ENCODE measurements around the gene ADAMTS18.
"Not testable (repeated sequence)": the region's sequence is repeated elsewhere in the genome, so short reads cannot be mapped to it uniquely, and the experiment has no call there.

Gene ADAMTS18

GRCh38 chr16:77288222-77288621 lies 146.6 kb downstream of the ADAMTS18 start:
- peak; percentile 11 for DNase-seq (ENCODE audit: low spot score)

DNA sequence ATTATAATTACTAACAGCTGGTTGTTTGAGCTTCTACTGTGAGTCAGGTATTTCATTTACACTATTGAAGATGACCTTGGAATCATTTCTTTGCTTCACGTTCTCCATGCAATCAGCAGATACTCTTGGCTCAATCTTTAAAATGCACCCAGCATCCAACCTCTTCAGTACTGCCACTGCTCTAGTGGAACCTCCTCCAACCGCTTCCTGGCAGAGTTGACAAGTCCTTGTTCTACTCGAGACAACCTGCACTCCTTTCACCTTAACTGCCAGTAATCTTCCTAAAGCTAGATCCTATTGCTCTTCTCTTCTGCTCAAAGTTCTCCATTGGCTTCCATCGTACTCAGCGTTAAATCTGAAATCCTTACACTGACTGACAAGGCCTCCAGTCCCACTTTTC lies 149.2 kb downstream of the ADAMTS18 start:
- DNase-seq (ENCODE audit: low spot score) = no peak

GRCh38 chr16:77282345-77282744 lies 152.5 kb downstream of the ADAMTS18 start:
- DNase-seq (ENCODE audit: low spot score) = no peak

GRCh38 chr16:77279316-77279715 lies 155.5 kb downstream of the ADAMTS18 start:
- not testable (repeated sequence) for DNase-seq (ENCODE audit: low spot score)

- no peak for DNase-seq (ENCODE audit: low spot score)
Measured at GRCh38 chr16:77277571-77277970, 157.3 kb downstream of the ADAMTS18 start.

DNA sequence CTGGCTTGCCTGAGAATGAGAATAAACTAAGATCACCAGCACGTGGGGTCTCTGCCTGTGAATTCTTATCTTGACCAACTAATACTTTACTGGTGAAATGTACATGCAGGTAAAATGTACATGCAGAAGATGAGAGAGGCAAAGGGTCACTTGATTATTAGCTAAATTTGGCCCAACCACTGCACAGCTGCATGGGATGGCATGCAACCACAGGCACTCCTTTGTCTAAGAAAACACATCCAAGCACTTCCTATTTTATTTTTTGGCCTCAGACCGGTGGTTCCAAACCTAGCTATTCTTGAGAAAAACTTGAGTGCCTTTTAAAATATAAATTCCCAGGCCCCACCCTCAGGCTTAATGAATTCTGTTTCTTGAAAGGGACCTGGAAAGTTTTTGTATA lies 157.7 kb downstream of the ADAMTS18 start:
- DNase-seq (ENCODE audit: low spot score) = no peak

- DNase-seq (ENCODE audit: low spot score) = no peak
Measured at GRCh38 chr16:77276661-77277060, 158.2 kb downstream of the ADAMTS18 start.

GRCh38 chr16:77275303-77275702 lies 159.5 kb downstream of the ADAMTS18 start:
- not testable (repeated sequence) for DNase-seq (ENCODE audit: low spot score)

GRCh38 chr16:77273815-77274214 lies 161.0 kb downstream of the ADAMTS18 start:
- DNase-seq (ENCODE audit: low spot score) = no peak

- DNase-seq (ENCODE audit: low spot score) = no peak
Measured at GRCh38 chr16:77271532-77272426, 163.1 kb downstream of the ADAMTS18 start.

DNA sequence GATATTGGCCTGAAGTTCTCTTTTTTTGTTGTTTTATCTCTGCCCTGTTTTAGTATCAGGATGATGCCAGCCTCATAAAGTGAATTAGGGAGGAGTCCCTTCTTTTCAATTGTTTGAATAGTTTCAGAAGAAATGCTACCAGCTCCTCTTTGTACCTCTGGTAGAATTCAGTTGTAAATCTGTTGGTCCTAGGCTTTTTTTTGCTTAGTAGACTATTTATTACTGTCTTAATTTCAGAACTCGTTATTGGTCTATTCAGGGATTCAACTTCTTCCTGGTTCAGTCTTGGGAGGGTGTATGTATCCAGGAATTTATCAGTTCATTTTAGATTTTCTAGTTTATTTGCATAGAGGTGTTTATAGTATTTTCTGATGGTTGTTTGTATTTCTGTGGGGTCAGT lies 168.6 kb downstream of the ADAMTS18 start:
- not testable (repeated sequence) for DNase-seq (ENCODE audit: low spot score)

- no peak for DNase-seq (ENCODE audit: low spot score)
Measured at GRCh38 chr16:77262971-77263370, 171.9 kb downstream of the ADAMTS18 start.

DNA sequence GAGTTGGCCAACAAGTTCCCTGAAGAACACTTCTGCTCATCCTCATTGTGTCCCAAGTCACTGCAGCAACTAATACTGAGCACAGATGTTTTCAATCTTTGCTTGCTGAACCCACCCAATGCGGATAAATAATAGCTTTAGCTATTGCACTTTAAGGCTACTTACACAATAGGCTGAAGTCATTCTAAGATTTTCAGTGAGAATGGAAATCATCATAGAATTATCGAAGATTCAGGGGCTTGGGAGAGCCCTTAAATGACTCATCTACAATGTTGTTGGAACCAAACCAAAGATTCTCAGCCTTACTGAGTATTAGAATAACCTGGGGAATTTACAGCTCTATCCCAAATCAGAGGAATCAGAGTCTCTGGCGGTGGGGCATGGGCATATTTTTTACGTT lies 184.4 kb downstream of the ADAMTS18 start:
- no peak for DNase-seq (ENCODE audit: low spot score)

DNA sequence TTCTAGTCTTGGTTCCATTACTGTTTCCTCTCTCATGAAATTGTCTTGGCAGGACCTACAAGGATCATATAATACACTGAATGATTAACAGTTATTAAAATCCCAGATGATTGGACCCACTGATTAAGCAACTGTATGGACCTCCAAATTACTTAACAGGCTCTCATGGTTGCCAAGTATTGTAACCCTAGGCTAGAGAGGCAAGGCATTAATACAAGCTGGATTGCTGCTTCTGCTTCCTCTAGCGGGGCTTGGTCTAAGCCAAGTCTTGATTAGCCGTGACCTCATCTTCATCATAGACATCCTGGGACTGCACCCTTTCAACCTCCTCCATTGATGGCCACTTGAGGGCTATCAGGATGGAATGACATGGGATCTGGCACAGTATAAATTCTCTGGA lies 188.7 kb downstream of the ADAMTS18 start:
- no peak for DNase-seq (ENCODE audit: low spot score)

DNA sequence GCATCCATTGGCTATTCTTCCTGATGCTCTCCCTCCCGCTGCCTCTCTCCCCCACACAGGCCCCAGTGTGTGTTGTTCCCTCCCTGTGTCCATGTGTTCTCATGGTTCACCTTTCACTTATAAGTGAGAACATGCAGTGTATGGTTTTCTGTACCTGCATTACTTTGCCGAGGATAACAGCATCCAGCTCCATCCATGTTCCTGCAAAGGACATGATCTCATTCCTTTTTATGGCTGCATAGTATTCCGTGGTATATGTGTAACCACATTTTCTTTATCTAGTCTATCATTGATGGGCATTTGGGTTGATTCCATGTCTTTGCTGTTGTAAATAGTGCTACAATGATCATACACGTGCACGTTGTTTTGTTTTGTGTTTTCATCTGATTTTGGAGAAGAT lies 192.4 kb downstream of the ADAMTS18 start:
- DNase-seq (ENCODE audit: low spot score) = not testable (repeated sequence)

GRCh38 chr16:77238593-77238992 lies 196.2 kb downstream of the ADAMTS18 start:
- DNase-seq (ENCODE audit: low spot score) = no peak

DNA sequence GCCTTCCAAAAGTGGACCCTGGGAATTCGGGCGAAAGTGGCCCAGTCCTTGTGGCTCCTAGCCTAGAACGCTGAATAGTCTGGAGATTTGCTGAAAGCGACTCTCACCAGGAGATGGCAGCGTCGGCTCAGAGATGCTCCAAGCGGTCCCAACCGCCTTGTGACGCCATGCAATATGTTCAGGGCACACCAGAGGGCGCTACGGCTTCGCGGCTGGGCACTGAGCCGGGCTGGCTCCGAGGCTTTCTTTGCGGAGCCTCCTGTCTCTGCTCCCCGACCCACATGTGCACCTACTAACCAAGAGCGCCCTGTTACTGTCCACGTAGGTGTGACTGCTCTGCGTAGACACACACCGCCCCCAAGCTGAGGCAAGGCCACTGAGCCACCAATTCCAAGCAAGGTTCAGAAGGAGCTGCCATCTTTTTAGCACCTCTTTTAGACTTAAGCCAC lies 198.7 kb downstream of the ADAMTS18 start:
- DNase-seq (ENCODE audit: low spot score) = peak; percentile 72

GRCh38 chr16:77234611-77235010 lies 200.2 kb downstream of the ADAMTS18 start:
- DNase-seq (ENCODE audit: low spot score) = no peak

DNA sequence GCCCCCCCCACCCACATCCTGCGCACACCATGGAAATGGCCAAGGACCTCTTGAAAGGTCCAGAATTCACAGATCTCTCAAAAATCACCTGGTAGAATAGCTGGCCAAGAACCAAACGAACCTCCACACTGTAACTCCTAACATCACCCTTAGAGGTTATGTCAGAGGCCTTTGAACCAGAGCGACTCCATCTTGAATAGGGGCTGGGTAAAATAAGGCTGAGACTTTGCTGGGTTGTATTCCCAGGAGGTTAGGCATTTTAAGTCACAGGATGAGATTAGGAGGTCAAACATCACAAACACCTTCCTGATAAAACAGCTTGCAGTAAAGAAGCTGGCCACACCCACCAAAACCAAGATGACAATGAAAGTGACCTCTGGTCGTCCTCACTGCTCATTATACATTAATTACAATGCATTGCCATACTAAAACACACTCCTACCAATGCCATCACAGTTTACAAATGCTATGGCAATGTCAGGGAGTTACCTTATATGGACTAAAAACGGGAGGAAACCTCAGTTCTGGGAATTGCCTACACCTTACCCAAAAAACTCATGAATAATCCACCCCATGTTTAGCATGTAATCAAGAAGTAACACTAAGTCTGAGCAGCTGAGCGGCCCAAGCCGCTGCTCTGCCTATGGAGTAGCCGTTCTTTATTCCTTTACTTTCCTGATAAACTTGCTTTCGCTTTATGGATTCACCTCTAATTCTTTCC lies 200.9 kb downstream of the ADAMTS18 start:
- DNase-seq (ENCODE audit: low spot score) = no peak
